Mesenchymal stem cell (in vitro differentiated cells and primary cell): ENCODE data around the gene MB.

Experiments used
- DNase-seq: peaks from one replicate; pipeline ENCODE4 v3.0.0-alpha.2; 2013
- H2AFZ ChIP-seq: one replicate; pipeline ENCODE4 v1.6.1; 2013; ENCODE audit warnings: low read depth, mild to moderate bottlenecking, control low read depth, inconsistent platforms, low read length, moderate library complexity
- H2AK5ac ChIP-seq: 2 replicates; pipeline ENCODE4 v1.6.1; 2013; ENCODE audit warnings: low read length, moderate library complexity, mild to moderate bottlenecking, inconsistent platforms; ENCODE audit not compliant: severe bottlenecking
- H2BK120ac ChIP-seq: one replicate; pipeline ENCODE4 v1.6.1; 2013; ENCODE audit warnings: low read depth, mild to moderate bottlenecking, inconsistent platforms, low read length, moderate library complexity
- H2BK12ac ChIP-seq, 2 experiments: one replicate each; pipeline ENCODE4 v1.6.1; 2013; ENCODE audit warnings: inconsistent platforms in 2 of 2, low read length in 2 of 2, mild to moderate bottlenecking in 2 of 2, moderate library complexity in 2 of 2, control low read depth in 1 of 2
- H2BK15ac ChIP-seq: one replicate; pipeline ENCODE4 v1.6.1; 2013; ENCODE audit warnings: mild to moderate bottlenecking, low read depth, inconsistent platforms; ENCODE audit not compliant: poor library complexity, severe bottlenecking
- H2BK5ac ChIP-seq: 2 replicates; pipeline ENCODE4 v1.6.1; 2013; ENCODE audit warnings: low read depth, mild to moderate bottlenecking, low read length, control low read depth, inconsistent platforms; ENCODE audit not compliant: poor library complexity, severe bottlenecking
- H3K14ac ChIP-seq, 2 experiments: one replicate each; pipeline ENCODE4 v1.6.1; 2013; ENCODE audit warnings: inconsistent platforms in 2 of 2, low read length in 2 of 2, control low read depth in 1 of 2, mild to moderate bottlenecking in 1 of 2, moderate library complexity in 1 of 2
- H3K18ac ChIP-seq, 2 experiments: one replicate each; pipeline ENCODE4 v1.6.1; 2013; ENCODE audit warnings: inconsistent platforms in 2 of 2, low read length in 2 of 2, control low read depth in 1 of 2, low read depth in 1 of 2, mild to moderate bottlenecking in 1 of 2
- H3K23ac ChIP-seq, 2 experiments: one replicate each; pipeline ENCODE4 v1.6.1; 2013; ENCODE audit warnings: inconsistent platforms in 2 of 2, low read length in 2 of 2, mild to moderate bottlenecking in 2 of 2, moderate library complexity in 2 of 2, control low read depth in 1 of 2
- H3K27ac ChIP-seq: 2 replicates; pipeline ENCODE4 v1.5.1; 2013; ENCODE audit warnings: mild to moderate bottlenecking, moderate library complexity, low read length, control low read depth, inconsistent platforms; ENCODE audit not compliant: poor library complexity, severe bottlenecking
- H3K27me3 ChIP-seq, 2 experiments: 2 replicates each; pipeline versions ENCODE4 v1.6.1 to v1.7.0; 2013; ENCODE audit warnings: low read length in 2 of 2, mild to moderate bottlenecking in 2 of 2, moderate library complexity in 2 of 2, control low read depth in 1 of 2, inconsistent platforms in 1 of 2; ENCODE audit not compliant: control insufficient read depth in 1 of 2, insufficient read depth in 1 of 2
- H3K36me3 ChIP-seq, 2 experiments: 2 replicates each; pipeline versions ENCODE4 v1.6.1 to v1.7.0; 2013; ENCODE audit warnings: low read length in 2 of 2, control low read depth in 1 of 2, inconsistent platforms in 1 of 2, low read depth in 1 of 2, mild to moderate bottlenecking in 1 of 2; ENCODE audit not compliant: insufficient read depth in 2 of 2, control insufficient read depth in 1 of 2
- H3K4ac ChIP-seq, 2 experiments: one replicate each; pipeline ENCODE4 v1.6.1; 2013; ENCODE audit warnings: inconsistent platforms in 2 of 2, low read length in 2 of 2, mild to moderate bottlenecking in 2 of 2, moderate library complexity in 2 of 2, control low read depth in 1 of 2, low read depth in 1 of 2
- H3K4me1 ChIP-seq: 2 replicates; pipeline ENCODE4 v1.6.1; 2013; ENCODE audit warnings: low read depth, low read length, control low read depth; ENCODE audit not compliant: control insufficient read depth, insufficient read depth
- H3K4me2 ChIP-seq: 2 replicates; pipeline ENCODE4 v1.6.1; 2013; ENCODE audit warnings: low read length, mild to moderate bottlenecking, inconsistent platforms; ENCODE audit not compliant: poor library complexity, severe bottlenecking
- H3K4me3 ChIP-seq, 2 experiments: 2 replicates each; pipeline versions ENCODE4 v1.5.1 to v1.7.0; 2013; ENCODE audit warnings: low read length in 2 of 2, mild to moderate bottlenecking in 2 of 2, control low read depth in 1 of 2, low read depth in 1 of 2; ENCODE audit not compliant: insufficient read depth in 1 of 2
- H3K79me1 ChIP-seq: replicated peaks from 2 replicates; pipeline ENCODE4 v1.6.1; 2013; ENCODE audit warnings: mild to moderate bottlenecking, control low read depth, low read length, inconsistent platforms; ENCODE audit not compliant: poor library complexity, severe bottlenecking
- H3K9ac ChIP-seq: 2 replicates; pipeline ENCODE4 v1.7.0; 2013; ENCODE audit warnings: mild to moderate bottlenecking, low read length, moderate library complexity
- H3K9me3 ChIP-seq: 2 replicates; pipeline ENCODE4 v1.7.0; 2013; ENCODE audit warnings: mild to moderate bottlenecking, low read length; ENCODE audit not compliant: control insufficient read depth
- H4K8ac ChIP-seq: one replicate; pipeline ENCODE4 v1.6.1; 2013; ENCODE audit warnings: inconsistent platforms, mild to moderate bottlenecking, low read length, moderate library complexity
- H4K91ac ChIP-seq: one replicate; pipeline ENCODE4 v1.6.1; 2013; ENCODE audit warnings: mild to moderate bottlenecking, low read length, inconsistent platforms
- WGBS: methylation state at CpG from one replicate; pipeline ENCODE4 v1.1.7; 2013; ENCODE audit warnings: mixed read lengths; 5-methylcytosine and 5-hydroxymethylcytosine counted together

MB gene

DNA sequence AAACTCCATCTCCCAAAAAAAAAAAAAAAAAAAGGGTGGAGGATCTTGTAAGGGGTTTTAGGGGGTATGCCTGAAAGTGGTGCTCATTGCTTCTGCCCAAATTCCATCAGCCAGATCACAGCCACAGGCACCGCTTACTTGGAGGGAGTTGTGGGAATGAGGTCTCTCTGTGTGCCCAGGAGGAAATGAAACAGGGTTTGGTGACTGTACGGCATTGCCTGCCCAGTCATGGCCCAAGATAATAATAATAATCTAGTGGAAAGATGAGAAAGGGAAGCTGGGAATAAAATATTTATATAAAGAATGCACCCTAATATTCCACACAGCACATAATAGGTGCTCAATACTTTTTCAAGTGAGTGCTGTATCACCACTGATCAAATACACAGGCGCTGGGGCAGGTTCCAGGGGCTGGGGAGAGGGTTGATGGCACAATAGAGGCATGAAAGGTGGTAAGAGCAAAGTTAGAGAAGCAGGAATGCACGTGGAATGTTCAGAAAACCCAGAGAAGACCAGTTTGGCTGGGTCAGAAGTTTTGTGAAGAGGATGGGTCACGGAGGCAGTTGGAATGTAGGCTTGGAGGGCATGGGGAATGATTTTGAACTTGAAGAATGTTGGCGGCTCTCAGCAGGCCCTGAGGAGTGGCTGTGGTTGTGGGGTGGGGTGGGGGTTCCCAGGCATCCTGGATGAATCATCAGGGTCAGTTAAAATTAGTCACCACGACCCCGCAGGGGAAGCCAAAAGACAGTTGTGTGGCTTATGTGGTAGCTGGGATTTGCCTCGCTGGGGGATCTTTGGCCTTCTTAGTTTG is 12.5 kb upstream of the MB start:
- Histone ChIP-seq H3K4me3 (peak overlapping the region in 1 of 2 experiments; percentile 51), H3K27ac (peak overlapping the region; percentile 93), H4K8ac (peak overlapping the region; percentile 82), H2BK5ac (no peak overlapping the region), H3K9me3 (no peaks in the 10 kb centered on the region), H3K9ac (peak overlapping the region; percentile 85), H2BK15ac (peak overlapping the region; percentile 90), H3K4ac (no peak overlapping the region), H3K4me2 (no peak overlapping the region), H3K79me1 (no peaks in the 10 kb centered on the region), H3K18ac (peak overlapping the region; percentile 87 to 90), H3K36me3 (no peaks in the 10 kb centered on the region), H4K91ac (peak overlapping the region; percentile 86), H2AK5ac (peak overlapping the region; percentile 99), H3K4me1 (peaks cover 13% of the 10 kb centered on the region), H2AFZ (no peak overlapping the region), H3K14ac (no peak overlapping the region), H2BK120ac (peak overlapping the region; percentile 59), H3K27me3 (no peaks in the 10 kb centered on the region), H2BK12ac (peak overlapping the region in 1 of 2 experiments; percentile 94), H3K23ac (no peak overlapping the region)
- 10% methylated on average over 8 of the region's 9 CpGs for WGBS
- peak; percentile 98 for DNase-seq

DNA sequence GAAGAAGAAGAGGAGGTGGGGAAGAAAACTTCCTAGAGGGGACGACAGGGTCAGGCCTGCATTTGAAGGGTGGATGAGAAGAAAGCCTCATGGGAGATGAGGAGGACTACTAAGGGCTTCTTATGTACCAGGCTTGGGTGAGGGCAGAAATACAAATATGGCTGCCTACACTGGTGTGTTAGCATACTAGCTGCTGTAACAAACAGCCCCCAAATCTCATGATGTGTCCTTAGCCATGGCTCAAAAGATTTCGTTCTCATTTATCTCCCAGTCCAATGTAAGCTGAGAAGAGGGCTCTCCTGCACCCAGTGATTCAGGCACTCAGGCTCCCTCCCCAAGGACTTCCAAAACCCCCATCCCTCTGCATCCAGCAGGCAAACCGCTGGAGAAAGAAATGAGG is 11.6 kb upstream of the MB start:
- peak overlapping the region; percentile 85 for H3K9ac ChIP-seq
- WGBS = 97% methylated on average over 3 of the region's 3 CpGs
- H4K91ac ChIP-seq = peak overlapping the region; percentile 75

DNA sequence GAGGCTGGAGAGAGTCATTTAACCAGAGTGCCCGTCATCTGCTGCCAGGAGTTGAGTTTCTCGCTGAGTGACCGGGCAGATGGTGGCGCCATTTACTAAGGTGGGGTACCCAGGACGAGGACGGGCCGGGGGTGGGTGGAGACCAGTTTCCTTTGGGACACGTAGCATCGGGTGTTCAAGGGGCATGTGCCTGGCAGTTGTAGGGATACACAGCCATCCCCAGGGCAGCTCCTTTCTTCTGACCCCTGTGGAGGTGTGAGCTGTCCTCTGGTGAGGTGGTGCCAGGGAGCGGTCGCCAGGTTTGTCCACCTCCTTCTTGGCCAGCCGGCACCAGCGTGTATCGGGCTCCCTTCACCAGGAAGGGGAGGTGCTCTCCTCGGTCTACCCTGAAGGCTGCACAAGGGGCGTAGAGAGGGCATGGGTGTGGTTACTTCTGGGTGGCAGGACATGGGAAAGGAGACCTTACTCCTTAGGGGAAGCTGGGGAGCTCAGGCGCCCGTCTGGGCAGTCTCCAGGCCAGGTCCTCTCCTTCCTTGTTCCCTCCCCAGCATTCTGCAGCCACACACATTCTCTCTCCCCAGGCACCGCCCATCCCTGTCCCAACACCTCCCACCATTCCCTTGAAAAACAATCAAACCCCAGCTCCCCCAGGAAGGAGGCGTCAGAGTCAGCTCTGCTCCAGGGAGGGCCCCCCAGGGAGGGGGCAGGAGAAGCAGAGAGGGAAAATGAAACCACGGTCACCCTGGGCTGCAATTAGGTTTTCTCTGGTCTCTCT is 10.3 kb upstream of the MB start:
- Histone ChIP-seq H3K4ac (peak overlapping the region; percentile 97), H3K18ac (peak overlapping the region; percentile 97 to 99), H2BK120ac (peak overlapping the region; percentile 81), H2BK5ac (peak overlapping the region; percentile 98), H3K27ac (peak overlapping the region; percentile 96), H3K14ac (peak overlapping the region in 1 of 2 experiments; percentile 86), H2AK5ac (no peak overlapping the region), H2AFZ (peak overlapping the region; percentile 90), H3K27me3 (no peaks in the 10 kb centered on the region), H3K23ac (peak overlapping the region; percentile 66 to 72), H3K79me1 (no peaks in the 10 kb centered on the region), H3K4me3 (peak overlapping the region; percentile 64 to 78), H3K9me3 (no peaks in the 10 kb centered on the region), H3K4me1 (peaks cover 10% of the 10 kb centered on the region), H3K36me3 (no peaks in the 10 kb centered on the region), H4K91ac (peak overlapping the region; percentile 95), H3K4me2 (peak overlapping the region; percentile 93), H3K9ac (peak overlapping the region; percentile 92), H2BK15ac (peak overlapping the region; percentile 82), H2BK12ac (peak overlapping the region; percentile 96 to 98), H4K8ac (peak overlapping the region; percentile 95)
- under 1% methylated on average over 17 of the region's 21 CpGs for WGBS
- DNase-seq = peak; percentile 97

More for the DNA sequence above, 11.6 kb upstream of the MB start:
- peak overlapping the region in 1 of 2 experiments; percentile 7 for H3K4me3 ChIP-seq
- H3K23ac ChIP-seq = peak overlapping the region in 1 of 2 experiments; percentile 29
- H2BK15ac ChIP-seq = peak overlapping the region; percentile 90
- H3K79me1 ChIP-seq = no peaks in the 10 kb centered on the region
- peak overlapping the region; percentile 1 to 75 for H3K4ac ChIP-seq
- H3K36me3 ChIP-seq = no peaks in the 10 kb centered on the region
- no peaks in the 10 kb centered on the region for H3K27me3 ChIP-seq
- H3K27ac ChIP-seq = peak overlapping the region; percentile 93
- peak overlapping the region; percentile 18 to 100 for H2BK12ac ChIP-seq
- H2BK120ac ChIP-seq = peak overlapping the region; percentile 39
- H4K8ac ChIP-seq = no peak overlapping the region
- peak overlapping the region; percentile 99 for H2AK5ac ChIP-seq
- peaks cover 13% of the 10 kb centered on the region for H3K4me1 ChIP-seq
- no peak for DNase-seq
- no peak overlapping the region for H2AFZ ChIP-seq
- no peak overlapping the region for H3K14ac ChIP-seq
- peak overlapping the region; percentile 50 to 64 for H3K18ac ChIP-seq
- H2BK5ac ChIP-seq = no peak overlapping the region
- no peak overlapping the region for H3K4me2 ChIP-seq
- H3K9me3 ChIP-seq = no peaks in the 10 kb centered on the region
